Measurements from ENCODE around the gene SLC6A9.

DNA sequence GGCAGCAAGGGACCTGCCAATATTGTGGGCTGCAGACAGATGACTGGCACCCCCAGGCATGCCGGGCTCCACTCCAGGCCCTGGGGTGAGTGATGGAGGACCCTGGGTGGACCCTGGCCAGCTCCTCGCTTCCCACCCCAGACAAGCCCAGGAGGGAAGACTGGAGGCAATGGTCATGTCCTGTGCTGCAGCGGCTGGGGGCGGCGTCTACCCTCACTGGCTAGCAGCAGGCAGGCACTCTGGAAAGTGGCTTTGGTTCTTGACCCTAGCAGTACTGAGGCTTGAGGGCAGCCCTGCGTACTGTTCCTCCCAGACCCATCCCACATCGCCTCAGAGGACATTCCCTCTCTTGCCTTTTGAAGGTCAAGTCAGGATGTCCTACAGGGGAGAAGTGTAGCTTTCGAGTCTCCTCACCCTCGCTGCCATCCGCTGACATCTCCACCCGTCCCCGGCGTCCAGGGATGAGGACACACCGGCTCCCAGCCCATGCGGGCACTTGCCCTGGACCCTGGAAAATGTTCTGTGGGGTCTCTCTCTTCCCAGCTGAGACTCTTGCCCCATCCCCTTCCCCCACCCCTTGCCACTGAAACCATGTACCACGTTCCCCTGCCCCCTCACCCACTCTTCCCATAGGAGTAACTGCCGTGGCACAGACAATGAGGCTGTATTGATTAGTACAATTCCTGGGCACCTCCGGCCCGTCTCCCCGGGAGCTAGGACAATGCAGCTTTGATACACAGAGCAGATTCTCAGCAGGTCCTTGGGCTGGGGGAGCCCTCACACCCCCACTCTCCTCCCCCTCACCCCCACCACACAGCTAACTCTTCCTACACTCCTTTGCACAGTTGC is 15.0 kb downstream of the SLC6A9 start:
- TF ChIP-seq, protein P1, sequence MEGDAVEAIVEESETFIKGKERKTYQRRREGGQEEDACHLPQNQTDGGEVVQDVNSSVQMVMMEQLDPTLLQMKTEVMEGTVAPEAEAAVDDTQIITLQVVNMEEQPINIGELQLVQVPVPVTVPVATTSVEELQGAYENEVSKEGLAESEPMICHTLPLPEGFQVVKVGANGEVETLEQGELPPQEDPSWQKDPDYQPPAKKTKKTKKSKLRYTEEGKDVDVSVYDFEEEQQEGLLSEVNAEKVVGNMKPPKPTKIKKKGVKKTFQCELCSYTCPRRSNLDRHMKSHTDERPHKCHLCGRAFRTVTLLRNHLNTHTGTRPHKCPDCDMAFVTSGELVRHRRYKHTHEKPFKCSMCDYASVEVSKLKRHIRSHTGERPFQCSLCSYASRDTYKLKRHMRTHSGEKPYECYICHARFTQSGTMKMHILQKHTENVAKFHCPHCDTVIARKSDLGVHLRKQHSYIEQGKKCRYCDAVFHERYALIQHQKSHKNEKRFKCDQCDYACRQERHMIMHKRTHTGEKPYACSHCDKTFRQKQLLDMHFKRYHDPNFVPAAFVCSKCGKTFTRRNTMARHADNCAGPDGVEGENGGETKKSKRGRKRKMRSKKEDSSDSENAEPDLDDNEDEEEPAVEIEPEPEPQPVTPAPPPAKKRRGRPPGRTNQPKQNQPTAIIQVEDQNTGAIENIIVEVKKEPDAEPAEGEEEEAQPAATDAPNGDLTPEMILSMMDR (IDR thresholded peaks at IDR 0.05; ENCODE audit: poor library complexity) = no peak
- no peak for TF ChIP-seq EZH2 (IDR thresholded peaks at IDR 0.05; ENCODE audit: borderline replicate concordance)

Measured in hepatocyte (in vitro differentiated cells).